Measurements from ENCODE around the gene CRTC3. TPM values are rescaled to one million over a fixed set of nuclear protein-coding genes. Genes with fewer than 3 reads are reported as not detected.

CRTC3 gene
- total and polyA plus RNA-seq, 2 of the 13 experiments (the other 11 are each of a cell fraction or from before 2014, with no cell fraction given), result 8.4 to 11.8 TPM

DNA sequence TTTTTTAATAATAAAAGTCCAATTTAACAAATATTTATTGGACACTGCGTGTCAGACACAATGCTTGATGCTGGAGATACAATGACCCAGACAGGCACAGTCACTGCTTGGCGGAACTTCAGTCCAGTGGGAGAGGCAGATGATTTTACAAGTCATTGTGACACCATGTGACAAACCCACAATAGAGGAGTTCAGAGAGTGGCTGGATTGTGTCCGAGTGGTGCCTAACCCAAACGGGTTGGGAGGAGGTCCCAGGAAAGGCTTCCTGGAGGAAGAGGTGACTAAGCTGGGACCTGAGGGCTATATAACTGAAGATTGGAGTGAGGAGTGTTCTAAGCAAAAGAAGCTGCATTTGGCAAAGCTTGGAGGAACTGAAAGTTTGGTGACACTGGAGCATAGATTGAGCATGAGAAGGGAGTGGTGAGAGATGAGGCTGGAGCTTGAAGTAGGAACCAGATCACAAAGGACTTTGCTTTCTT is 41.4 kb downstream of the CRTC3 start:
- H3K79me2 ChIP-seq (ENCODE audit: insufficient read depth, low read length), result no peaks in the 10 kb centered on the region
- DNase-seq (ENCODE audit: low spot score), result no peak
- H3K4me3 ChIP-seq (replicated peaks in 1 of 3; ENCODE audit: insufficient read depth in 1 of 3, low read depth in 2 of 3, low read length in 3 of 3), result no peak overlapping the region
- WGBS (ENCODE audit: low lambda C conversion rate), result 81% methylated on average over 4 of the region's 4 CpGs
- no peak overlapping the region for H3K9ac ChIP-seq (ENCODE audit: insufficient read depth, low read depth, low read length)
- H3K36me3 ChIP-seq (replicated peaks in 1 of 2; ENCODE audit: control insufficient read depth in 1 of 2, insufficient read depth in 2 of 2, low read length in 2 of 2), result no peaks in the 10 kb centered on the region
- in situ Hi-C loops (cut with HindIII; ENCODE audit: extremely low pct_ligation_motif_present, low pct_unique_long_range_greater_than_20kb) (no loop called here), intact Hi-C loops (cut with micrococcal nuclease; ENCODE audit: unreplicated experiment) (no loop called here)
- no peak overlapping the region for H2AFZ ChIP-seq (ENCODE audit: low read length)
- no peaks in the 10 kb centered on the region for H3K9me3 ChIP-seq (ENCODE audit: low read length)
- no peak for ATAC-seq
- POLR2A ChIA-PET, result no interaction called here
- H3K4me1 ChIP-seq (ENCODE audit: insufficient read depth, low read length), result no peaks in the 10 kb centered on the region
- H3K27me3 ChIP-seq (ENCODE audit: control insufficient read depth in 1 of 2, insufficient read depth in 2 of 2, low read length in 2 of 2), result no peaks in the 10 kb centered on the region
- no peaks in the 10 kb centered on the region for H4K20me1 ChIP-seq (ENCODE audit: insufficient read depth, low read length)
- TF ChIP-seq ZNF329 (CRISPR knock-in tag; IDR thresholded peaks at IDR 0.05; ENCODE audit: low read depth) (no peak), RCOR2 (CRISPR knock-in tag; IDR thresholded peaks at IDR 0.05) (no peak), TBL1XR1 (IDR thresholded peaks at IDR 0.05; ENCODE audit: borderline replicate concordance, low read length, partially characterized antibody) (no peak), ZNF660 (CRISPR knock-in tag; IDR thresholded peaks at IDR 0.05; ENCODE audit: borderline replicate concordance, low read depth) (no peak)
- FAIRE-seq, result no peak
- CTCF ChIA-PET (ENCODE audit: low intra/inter-chr PET ratio, low total read pairs), result no interaction called here
- H3K27ac ChIP-seq (ENCODE audit: extremely low read length, insufficient read depth, low read length), result no peak overlapping the region
- no peak overlapping the region for H3K4me2 ChIP-seq (ENCODE audit: low read depth, low read length)
- BruUV-seq (replicated peaks), result no TSS peak

DNA sequence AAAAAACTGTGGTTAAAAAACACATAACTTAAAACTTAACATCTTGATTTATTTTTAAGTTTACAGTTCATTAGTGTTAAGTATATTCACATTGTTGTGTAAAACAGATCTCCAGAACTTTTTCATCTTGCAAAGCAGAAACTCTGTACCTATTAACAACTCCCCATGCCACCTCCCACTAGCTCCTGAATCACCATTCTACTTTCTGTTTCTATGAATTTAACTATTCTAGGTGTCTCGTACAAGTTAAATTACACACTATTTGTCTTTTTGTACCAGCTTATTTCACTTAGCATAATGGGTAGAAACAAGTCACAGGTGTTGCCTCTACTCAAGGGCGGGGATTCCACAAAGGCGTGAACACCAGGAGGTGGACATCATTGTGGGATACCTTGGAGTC is 43.2 kb downstream of the CRTC3 start:
- Histone ChIP-seq H3K4me2 (ENCODE audit: low read depth, low read length) (no peak overlapping the region), H4K20me1 (ENCODE audit: insufficient read depth, low read length) (no peaks in the 10 kb centered on the region), H3K27ac (ENCODE audit: extremely low read length, insufficient read depth, low read length) (no peak overlapping the region), H3K9me3 (ENCODE audit: low read length) (no peaks in the 10 kb centered on the region), H3K9ac (ENCODE audit: insufficient read depth, low read depth, low read length) (no peak overlapping the region), H3K79me2 (ENCODE audit: insufficient read depth, low read length) (no peaks in the 10 kb centered on the region), H3K36me3 (replicated peaks in 1 of 2; ENCODE audit: control insufficient read depth in 1 of 2, insufficient read depth in 2 of 2, low read length in 2 of 2) (no peaks in the 10 kb centered on the region), H3K4me1 (ENCODE audit: insufficient read depth, low read length) (no peaks in the 10 kb centered on the region), H3K27me3 (ENCODE audit: control insufficient read depth in 1 of 2, insufficient read depth in 2 of 2, low read length in 2 of 2) (no peaks in the 10 kb centered on the region), H2AFZ (ENCODE audit: low read length) (no peak overlapping the region), H3K4me3 (replicated peaks in 1 of 3; ENCODE audit: insufficient read depth in 1 of 3, low read depth in 2 of 3, low read length in 3 of 3) (no peak overlapping the region)
- ChIA-PET POLR2A (no interaction called here), CTCF (ENCODE audit: low intra/inter-chr PET ratio, low total read pairs) (no interaction called here)
- in situ Hi-C loops (cut with HindIII; ENCODE audit: extremely low pct_ligation_motif_present, low pct_unique_long_range_greater_than_20kb), result no loop called here
- intact Hi-C loops (cut with micrococcal nuclease; ENCODE audit: unreplicated experiment), result no loop called here
- WGBS (ENCODE audit: low lambda C conversion rate), result 95% methylated on average over 3 of the region's 3 CpGs
- no peak for TF ChIP-seq KMT2B (CRISPR knock-in tag; IDR thresholded peaks at IDR 0.05)
- TF ChIP-seq, protein P1, sequence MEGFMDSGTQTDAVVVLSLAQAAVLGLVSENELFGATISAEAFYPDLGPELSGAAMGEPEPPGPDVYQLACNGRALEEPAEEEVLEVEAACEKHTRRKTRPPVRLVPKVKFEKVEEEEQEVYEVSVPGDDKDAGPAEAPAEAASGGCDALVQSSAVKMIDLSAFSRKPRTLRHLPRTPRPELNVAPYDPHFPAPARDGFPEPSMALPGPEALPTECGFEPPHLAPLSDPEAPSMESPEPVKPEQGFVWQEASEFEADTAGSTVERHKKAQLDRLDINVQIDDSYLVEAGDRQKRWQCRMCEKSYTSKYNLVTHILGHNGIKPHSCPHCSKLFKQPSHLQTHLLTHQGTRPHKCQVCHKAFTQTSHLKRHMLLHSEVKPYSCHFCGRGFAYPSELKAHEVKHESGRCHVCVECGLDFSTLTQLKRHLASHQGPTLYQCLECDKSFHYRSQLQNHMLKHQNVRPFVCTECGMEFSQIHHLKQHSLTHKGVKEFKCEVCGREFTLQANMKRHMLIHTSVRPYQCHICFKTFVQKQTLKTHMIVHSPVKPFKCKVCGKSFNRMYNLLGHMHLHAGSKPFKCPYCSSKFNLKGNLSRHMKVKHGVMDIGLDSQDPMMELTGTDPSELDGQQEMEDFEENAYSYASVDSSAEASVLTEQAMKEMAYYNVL (CRISPR knock-in tag; IDR thresholded peaks at IDR 0.05; ENCODE audit: borderline replicate concordance), result no peak
- no peak for TF ChIP-seq ZMYM3 (CRISPR knock-in tag; IDR thresholded peaks at IDR 0.05)
- no TSS peak for BruUV-seq (replicated peaks)
- ATAC-seq (no peak), FAIRE-seq (no peak), DNase-seq (ENCODE audit: low spot score) (no peak)
